Stimulated activated CD4-positive, alpha-beta T cell treated with anti-CD3 and anti-CD28 coated beads, Interleukin-12 subunit alpha, Interleukin-12 subunit beta, amount 100 ng/mL, for 24 hours (primary cell): Measurements from ENCODE around the gene RNU1-1.
"Not testable (repeated sequence)": the region's sequence is repeated elsewhere in the genome, so short reads cannot be mapped to it uniquely, and the experiment has no call there.

ENCODE experiments used
- DNase-seq, 2 experiments: peaks; one replicate each; pipeline ENCODE4 v3.0.0-alpha.2; 2020; ENCODE audit warnings: low read depth in 2 of 2

Gene RNU1-1

GRCh38 chr1:16493731-16494130 lies 20.4 kb downstream of the RNU1-1 start:
- DNase-seq, result not testable (repeated sequence)

GRCh38 chr1:16492937-16493336 lies 21.1 kb downstream of the RNU1-1 start:
- DNase-seq, result not testable (repeated sequence)

DNA sequence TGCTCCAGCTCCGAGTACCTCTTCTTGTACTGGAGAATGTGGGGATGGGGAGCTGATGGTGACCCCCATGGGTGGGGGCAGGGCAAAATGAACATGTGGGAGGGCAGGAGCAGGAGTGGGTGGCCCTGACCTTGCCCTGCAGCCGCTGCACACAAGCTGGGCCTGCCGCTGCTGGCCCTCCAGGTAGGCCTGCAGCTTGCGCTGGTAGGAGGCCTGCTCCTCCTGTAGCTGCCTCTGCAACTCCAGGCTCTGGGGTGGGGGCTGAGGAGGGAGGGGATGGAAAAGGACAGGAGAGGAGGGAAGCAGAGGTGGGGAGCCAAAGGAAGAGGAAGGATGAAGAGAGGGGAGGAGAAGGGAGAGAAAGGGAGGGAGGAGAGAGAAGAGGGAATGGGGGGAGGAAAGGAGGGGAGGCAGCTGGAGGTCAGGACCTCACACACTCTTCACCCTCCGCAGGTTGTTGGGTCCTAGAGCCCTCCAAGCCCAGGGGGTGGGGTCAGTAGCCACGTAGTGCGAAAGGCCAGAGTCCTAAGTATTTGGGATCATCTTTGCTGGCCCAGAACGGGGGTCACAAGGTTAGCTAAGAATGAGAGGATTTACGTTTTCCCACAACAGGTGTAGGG lies 22.9 kb downstream of the RNU1-1 start:
- no peak for DNase-seq

DNA sequence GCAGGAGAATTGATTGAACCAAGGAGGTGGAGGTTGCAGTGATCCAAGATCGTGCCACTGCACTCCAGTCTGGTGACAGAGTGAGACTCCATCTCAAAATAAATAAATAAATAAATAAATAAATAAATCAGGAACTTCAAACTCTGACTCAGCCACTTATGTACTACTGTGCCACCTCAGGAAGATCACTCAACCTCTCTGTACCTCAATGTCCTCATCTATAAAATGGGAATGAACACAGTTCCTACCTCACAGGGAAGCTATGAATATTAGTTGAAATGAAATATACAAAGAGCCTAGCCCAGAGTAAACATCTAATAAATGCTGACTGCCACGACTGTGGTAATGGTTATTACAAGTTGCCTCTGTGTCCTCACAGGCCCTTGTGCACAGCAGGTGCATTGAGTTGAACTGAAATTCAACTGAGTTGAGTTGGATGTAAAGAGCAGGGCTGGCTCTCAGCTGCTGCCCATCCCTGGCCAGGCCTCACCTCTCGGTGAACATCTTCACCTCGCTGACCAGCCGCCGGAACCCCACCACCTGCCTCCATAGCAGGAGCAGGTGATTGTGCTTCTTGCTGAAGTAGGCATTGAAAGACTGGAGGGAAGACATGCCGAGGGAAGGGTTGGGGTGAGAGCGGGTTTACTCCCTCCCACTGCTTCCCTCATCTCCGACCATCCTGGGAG lies 24.7 kb downstream of the RNU1-1 start:
- DNase-seq, result not testable (repeated sequence)

GRCh38 chr1:16487011-16487410 lies 27.1 kb downstream of the RNU1-1 start:
- DNase-seq, result not testable (repeated sequence)

- DNase-seq, result not testable (repeated sequence)
These were observed 27.8 kb downstream of the RNU1-1 start for GRCh38 chr1:16486316-16486715.

GRCh38 chr1:16484931-16485330 lies 29.2 kb downstream of the RNU1-1 start:
- DNase-seq, result no peak

GRCh38 chr1:16484501-16484835 lies 29.6 kb downstream of the RNU1-1 start:
- DNase-seq, result no peak

- not testable (repeated sequence) for DNase-seq
These were observed 30.2 kb downstream of the RNU1-1 start for GRCh38 chr1:16483639-16484500.

DNA sequence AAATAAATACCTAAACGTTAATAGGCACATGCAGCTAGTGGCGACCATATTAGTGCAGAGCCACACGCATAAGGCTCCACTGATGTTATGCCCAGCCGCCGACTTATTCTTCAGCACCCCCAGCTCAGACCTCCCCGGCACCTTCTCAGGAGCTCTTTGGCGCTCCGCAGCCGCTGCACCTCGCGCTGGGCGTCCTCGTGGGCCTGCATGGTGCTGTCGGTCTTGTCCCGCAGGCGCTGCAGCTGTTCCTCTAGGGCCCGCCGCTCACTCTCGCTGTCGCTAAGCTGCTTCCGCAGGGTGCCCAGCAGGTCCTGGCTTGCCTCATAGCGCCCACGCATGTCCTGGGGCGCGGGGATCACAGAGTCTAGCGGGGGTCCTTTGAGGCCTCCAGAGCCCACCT lies 30.9 kb downstream of the RNU1-1 start:
- not testable (repeated sequence) for DNase-seq

GRCh38 chr1:16478091-16478490 lies 36.0 kb downstream of the RNU1-1 start:
- DNase-seq, result no peak

DNA sequence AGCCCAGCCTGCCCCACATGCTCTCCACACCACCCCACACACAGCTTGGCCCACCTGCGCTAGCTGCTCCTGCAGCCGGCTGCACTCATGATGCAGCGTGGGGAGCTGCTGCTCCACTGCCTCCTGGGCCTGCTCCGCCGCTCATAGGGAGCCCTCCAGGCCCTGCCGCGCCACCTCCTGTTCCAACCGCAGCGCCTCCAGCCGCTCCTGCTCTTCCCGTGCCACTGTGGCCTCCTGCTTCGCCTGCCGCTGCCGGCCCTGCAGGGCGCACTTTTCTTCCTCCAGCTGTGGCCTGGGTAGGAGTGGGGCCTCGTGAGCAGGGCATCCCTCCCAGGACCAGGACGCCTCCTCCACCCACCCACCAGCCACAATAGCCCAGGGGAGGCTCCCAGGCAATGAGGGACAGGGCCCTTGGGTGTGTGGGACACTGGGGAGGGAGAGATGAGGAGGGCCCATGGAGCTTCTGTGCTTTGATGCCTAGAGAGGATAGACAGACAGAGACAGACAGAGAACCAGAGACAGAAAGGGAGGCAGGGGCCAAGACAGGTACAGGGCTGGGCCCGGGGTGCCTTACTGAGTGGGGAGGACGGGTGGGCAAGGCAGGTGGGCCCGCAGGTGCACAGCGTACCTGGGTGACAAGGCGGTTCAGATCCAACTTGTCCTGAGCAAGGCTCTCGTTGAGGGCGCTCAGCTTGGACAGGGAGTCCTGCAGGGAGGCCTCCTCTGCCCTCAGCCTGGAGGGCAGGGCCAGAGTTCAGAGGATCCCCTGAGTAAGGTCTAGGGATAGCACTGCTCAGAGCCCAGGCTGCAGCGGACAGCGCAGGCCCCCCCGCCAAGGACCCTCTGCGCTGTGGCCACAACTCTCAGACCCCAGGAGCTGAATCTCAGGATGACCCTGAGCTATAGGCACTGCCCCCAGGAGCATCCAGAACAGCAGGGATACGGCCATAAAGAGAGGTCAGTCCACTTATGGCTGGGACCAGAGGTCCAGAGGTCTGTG lies 38.0 kb downstream of the RNU1-1 start:
- not testable (repeated sequence) for DNase-seq

DNA sequence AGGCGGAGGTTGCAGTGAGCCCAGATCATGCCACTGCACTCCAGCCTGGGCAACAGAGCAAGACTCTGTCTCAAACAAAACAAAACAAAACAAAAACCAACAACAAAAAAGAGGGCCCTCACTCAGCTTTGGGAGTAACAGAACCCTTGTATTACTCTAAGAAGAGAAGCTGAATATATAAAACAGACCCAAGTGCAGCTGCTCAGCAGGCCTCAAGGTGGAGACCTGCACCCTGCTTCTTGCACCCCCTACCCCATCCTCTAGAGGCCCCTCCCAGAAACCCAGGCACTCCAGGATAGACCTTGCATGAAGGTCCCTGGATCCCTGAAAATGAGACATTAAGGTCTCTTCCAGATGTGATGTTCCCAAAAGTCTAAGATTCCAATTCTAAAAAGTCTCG lies 39.2 kb downstream of the RNU1-1 start:
- not testable (repeated sequence) for DNase-seq

- no peak for DNase-seq
These were observed 39.8 kb downstream of the RNU1-1 start for GRCh38 chr1:16474166-16474800.

DNA sequence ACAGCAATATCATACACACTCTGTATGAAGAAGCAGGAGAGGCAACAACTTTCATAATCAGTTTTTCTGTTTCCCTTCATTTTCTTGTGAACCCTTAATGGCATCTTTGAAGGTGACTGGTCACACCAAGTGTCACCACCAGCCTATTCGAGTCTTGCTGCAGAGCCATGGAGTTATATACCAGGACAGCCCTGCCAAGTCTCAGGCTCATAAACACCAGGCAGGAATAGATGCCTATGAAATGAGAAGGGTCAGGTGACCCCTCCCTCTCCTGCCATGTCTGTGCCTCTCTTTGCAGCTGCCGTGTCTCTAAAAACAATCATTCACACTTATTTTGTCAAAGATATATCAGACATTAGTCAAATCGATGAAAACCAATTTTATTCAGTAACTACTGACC lies 45.5 kb downstream of the RNU1-1 start:
- DNase-seq, result no peak

- DNase-seq, result no peak
These were observed 49.0 kb downstream of the RNU1-1 start for GRCh38 chr1:16464917-16465625.
